GM21381 (cell line): ENCODE data around the gene SUN2.

Experiments
- ATAC-seq: cut with Tn5 transposase; IDR thresholded peaks from one replicate; pipeline ENCODE4 v1.9.1; 2021; ENCODE audit warnings: mild to moderate bottlenecking, moderate library complexity; ENCODE audit not compliant: unreplicated experiment

SUN2 gene

DNA sequence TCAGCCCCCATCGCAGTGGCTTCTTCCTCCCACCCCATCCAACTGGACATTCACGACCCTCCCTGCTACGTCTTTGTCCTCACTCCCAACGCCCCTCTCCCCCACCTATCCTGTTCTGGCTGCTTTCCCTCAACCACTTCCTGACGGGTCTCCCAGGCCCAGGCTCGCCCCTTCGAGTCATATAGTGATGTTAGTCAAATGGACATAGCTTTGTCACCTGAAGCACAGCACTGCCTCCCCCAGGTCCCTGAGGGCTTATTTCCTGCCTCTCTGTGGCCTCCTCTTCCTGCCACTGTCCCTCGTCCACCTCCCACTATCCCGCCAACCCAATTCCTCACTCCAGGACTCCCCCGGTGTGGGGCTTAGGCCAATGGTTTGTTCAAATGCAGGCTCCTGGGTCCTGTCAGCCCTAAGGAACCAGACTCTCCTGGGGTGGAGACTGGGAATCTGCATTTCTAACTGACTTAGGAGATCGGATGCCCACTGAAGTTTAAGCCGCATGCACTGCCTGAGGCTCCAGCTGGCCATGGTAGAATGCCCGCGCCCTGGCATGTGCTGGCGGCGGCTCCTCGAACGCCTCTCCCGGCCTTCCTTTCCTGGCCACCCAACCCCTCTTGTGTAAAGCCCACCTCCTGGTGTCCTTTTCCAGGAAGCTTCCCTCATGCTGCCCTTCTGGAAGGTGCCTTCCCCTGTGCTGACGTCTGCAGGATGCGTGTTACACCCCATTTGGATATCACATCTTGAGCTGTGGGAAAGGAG is 18.3 kb downstream of the SUN2 start:
- no peak for ATAC-seq

- ATAC-seq = no peak
Measured at GRCh38 chr22:38736257-38736570, 19.6 kb downstream of the SUN2 start.

GRCh38 chr22:38735465-38736256 is 20.1 kb downstream of the SUN2 start:
- no peak for ATAC-seq

DNA sequence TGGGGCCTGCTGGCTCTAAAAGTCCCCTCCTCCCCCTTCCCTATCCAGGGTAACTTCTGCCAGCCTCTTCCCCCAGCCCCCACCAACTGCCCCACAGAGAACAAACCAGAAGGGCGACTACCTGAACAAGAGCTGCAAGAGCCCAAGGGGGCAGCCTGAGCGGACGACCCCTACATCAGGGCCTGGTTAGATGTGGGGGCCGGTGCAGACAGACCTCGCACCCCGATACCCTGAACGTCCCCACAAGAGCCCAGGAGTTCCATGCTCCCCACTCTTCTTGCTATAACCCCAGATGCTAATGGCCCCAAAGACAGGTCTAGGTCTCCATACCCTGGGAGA is 20.7 kb downstream of the SUN2 start:
- ATAC-seq = no peak

DNA sequence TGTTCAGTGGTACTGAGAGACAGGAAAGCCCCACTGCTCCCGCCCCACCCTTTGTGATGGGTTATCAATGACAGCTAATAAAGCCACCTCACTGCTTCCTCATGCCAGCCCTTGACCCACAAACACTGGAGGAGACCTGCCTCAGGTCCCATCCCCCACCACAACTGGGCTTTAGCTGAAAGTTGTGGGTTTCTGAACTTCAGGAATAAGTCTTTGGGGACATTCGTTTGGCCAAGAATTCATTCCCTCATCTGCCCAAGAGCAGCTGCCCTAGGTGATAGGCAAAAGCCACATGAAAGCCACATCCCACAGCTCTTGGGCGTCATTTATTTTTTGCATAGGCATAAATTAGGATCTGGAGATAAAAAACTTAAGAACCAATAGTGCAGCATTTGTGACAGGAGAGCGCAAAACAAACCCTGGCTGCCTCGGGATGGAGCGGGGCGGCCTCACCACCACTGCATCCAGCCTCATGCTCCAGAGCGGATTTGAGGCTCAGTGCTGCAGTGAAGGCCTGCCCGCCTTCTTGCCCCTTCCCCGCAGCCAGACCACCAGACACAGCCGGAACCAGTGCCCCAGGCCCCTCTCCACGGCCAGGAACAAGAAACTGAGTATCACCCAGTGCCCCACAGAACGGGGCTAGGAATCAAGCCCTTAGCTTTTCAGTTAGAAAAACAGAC is 21.2 kb downstream of the SUN2 start:
- ATAC-seq = no peak

- no peak for ATAC-seq
Measured at GRCh38 chr22:38733724-38734381, 21.9 kb downstream of the SUN2 start.

- no peak for ATAC-seq
Measured at GRCh38 chr22:38733329-38733723, 22.5 kb downstream of the SUN2 start.

DNA sequence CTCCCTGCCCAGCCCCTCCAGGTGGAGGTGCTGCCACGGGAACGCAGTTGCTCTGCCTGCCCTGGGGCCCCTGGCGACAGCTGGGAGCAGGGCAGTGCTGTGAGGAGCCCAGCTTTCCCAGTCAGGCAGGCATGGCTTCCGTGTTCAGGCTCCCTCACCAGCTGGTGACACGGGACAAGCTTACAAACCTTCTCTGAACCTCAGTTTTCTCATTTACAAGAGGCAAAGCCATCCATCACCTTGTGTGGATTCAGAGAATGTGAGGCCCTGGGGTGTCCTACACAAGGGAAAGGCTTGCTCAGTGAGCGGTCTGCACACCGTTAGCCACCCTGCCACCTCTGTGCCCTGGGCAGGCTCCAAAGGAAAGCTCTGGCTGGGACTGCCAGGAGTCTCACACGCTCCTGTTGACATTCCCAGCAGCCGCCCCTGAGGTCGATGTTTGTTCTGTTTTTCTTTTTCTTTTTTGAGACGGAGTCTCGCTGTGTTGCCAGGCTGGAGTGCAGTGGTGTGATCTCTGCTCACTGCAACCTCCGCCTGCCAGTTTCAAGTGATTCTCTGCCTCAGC is 23.5 kb downstream of the SUN2 start:
- ATAC-seq = no peak

DNA sequence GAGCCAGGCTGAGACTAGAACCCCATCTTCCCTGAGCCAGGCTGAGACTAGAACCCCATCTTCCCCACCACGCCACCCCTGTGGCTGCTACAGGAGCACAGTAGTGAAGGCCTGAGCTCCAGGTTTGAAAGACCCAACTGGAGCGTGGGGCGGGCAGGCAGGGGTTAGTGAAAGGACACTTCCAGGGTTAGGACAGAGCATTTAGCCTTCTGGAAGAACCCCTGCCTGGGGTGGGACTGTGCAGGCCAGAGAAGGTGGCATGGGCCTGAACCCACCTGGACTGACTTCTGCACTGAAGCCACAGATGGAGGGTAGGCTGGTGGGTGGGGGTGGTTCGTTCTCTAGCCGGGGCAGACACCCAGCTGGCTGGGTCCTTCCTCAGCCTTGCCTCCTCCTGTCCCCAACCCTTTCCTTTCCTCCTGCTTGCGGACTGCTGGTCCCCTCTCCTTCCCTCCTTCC is 24.1 kb downstream of the SUN2 start:
- ATAC-seq = no peak

DNA sequence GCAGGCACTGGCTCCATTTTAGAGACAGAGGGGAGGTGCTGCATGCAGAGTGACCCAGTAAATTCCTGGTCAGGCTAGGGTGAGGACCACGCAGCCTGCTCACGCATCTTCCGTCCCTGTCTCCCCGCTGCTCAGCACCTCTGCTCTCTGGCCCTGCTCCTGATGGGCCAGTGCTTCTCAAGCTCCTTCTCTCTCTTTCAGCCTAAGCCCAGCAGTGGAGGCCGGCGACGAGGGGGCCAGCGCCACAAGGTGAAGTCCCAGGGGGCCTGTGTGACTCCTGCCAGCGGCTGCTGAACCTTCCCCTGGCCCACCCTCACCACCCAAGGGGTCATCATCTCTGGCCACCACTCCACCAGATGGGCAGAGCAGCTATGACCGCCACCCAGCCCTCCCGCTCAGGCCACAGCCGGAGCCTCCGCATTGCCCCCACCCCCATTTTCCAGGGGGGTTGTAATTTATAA is 25.4 kb downstream of the SUN2 start:
- ATAC-seq = no peak

DNA sequence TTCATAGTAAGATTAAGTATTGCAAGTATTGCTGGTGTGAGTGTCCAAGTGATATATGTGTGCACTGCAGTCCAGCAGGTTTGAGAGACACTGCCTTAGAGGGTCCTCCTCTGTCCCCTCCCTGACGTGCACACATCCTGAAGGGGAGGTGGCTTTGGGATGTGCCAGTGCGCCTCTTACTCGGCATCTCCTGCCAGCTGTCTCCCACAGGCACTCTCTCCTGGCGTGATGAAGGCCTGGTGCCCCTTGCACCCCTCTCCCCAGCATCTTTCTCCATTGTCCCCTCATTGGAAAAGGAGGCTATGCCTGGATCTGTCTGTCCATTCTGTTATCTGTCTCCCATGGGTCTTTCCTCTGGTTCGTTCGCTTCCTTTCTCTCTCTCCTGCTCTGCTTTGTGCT is 25.9 kb downstream of the SUN2 start:
- no peak for ATAC-seq

DNA sequence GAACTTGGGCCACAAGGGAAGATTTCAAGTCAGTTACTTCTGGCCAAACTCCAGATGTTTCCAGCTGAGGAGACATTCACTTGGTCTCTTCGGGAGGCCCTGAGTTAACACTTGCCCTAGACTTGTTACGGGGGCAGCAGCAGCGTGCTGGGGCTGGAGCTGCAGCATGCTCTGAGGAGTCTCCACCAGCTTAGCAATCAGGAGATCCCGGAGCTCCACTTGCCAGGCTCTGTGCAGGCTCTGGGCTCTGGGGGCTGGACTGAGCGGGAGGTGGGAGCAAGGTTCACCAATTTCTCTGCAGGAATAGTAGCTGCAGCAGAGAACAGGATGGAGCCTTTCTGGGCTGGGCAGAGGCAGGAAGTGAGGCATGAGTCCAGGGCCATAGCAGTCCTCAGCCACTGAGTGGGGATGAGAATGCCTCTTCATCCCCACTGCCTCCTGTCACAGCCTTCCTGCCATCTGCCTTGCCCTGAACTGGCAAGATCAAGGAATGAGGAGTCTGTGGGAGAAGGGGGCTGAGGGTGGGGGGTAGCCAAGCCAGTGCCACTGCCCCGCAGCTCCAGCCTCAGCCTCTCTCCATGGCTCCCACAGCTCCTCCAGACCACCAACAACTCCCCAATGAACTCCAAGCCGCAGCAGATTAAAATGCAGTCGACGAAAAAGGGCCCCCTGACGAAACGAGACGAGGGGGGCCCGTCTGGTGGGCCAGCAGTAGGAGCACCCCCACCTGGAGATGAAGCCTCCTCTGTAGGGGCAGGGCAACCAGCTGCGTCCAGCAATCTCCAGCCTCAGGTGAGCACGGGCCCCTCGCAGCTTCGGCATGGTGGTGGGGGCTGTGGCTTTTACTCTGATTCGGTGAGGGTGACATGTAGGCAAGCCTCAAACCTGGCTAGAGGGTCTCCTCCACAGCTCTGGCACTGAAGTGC is 26.7 kb downstream of the SUN2 start:
- ATAC-seq = no peak

GRCh38 chr22:38727530-38728451 is 28.0 kb downstream of the SUN2 start:
- no peak for ATAC-seq

- no peak for ATAC-seq
Measured at GRCh38 chr22:38727123-38727522, 28.7 kb downstream of the SUN2 start.

DNA sequence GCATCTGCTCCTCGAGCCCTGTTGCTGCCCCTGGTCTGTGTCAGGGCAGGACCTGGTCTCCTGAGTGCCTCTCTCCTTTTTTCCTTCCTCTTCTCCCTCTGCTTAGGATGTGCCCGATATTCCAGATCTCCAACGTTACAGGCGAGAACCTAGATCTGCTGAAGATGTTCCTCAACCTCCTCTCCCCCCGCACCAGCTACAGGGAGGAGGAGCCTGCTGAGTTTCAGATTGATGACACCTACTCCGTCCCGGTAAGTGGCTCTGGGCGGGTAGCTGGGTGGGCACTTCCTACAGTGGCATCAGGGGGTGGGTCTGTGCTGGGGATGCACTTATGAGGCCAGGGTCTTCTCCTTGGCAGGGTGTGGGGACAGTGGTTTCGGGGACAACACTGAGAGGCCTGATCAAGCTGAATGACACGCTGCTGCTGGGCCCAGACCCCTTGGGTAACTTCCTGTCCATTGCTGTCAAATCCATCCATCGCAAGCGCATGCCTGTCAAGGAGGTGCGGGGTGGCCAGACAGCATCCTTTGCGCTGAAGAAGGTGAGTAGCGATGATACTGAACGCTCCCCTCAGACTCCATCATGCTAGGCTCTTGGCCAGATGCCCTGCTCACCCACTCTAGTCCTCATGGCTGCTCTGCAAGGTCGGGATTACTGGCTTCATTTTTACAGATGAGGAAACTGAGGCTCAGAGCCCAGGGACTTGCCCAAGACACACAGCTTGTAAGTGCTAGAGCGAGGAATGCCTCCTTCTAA is 29.7 kb downstream of the SUN2 start:
- ATAC-seq = no peak

GRCh38 chr22:38724926-38725571 is 30.7 kb downstream of the SUN2 start:
- ATAC-seq = no peak

DNA sequence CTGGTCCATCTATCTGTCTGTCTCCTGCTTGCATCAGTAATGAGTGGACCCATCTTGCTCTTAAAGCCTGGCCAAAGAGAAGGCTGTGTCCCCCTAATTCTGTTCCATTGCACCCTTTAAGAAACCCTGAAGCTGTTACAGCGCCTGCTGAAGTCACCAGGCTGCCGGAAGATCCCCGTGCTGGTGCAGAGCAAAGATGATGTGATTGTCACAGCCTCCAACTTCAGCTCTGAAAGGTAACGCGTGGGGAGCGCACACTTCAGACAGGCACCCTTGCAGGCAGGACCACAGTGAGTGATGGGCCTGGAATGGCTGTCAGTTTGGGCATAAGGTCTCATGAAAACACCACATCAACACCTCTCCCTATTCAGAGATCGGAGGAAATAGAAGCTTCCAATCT is 31.6 kb downstream of the SUN2 start:
- ATAC-seq = no peak

- ATAC-seq = no peak
Measured at GRCh38 chr22:38721551-38721950, 34.2 kb downstream of the SUN2 start.
